DMS 273 (cell line): ENCODE data around the gene PDZD7.
A peak's percentile ranks its signal among the peaks of the same experiment; 100 is the strongest.

Experiments used
- DNase-seq: peaks from one replicate; lab custom pipeline; 2025; ENCODE audit not compliant: unreplicated experiment; lab: John Stamatoyannopoulos, UW

PDZD7 gene

GRCh38 chr10:101061624-101062231 is 30.8 kb upstream of the PDZD7 start, which contains the start of gene KAZALD1:
KAZALD1 (plus strand) TSS chr10:101061989; CDS start chr10:101062593, 604 bp downstream.
- DNase-seq = peak; percentile 87

DNA sequence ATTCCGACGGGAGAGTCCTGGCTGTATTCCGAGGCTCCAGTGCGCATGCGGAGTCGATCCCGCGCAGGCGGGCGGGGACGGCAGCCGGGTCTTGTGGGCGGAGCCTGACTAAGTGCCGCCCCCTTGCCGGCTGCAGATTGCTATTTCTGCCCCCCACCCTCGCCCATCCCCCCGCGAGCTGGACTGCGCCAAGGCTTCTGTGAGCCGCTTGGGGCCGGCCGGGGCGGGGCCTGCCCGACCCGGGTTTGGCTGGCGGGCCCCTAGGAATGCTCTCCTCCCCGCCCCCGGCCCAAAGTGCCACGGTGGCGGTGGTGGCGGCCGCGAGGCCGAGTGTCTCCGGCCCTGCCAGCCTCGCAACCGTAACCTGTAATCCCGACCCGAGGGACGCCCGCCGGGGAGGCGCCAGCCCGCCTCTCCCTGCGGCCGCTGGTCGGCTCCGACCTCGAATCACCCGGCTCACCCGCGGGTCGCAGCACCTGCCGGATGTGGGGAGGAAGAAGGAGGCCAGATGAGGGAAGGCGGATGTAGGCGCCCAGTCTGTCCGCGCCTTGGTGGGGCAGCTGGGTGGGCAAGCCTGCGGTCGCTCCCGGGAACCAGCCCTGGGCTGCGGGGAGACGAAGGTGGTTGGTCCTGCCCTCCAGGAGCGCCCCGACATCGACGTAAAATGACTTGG is 30.2 kb upstream of the PDZD7 start:
- DNase-seq = peak; percentile 94

DNA sequence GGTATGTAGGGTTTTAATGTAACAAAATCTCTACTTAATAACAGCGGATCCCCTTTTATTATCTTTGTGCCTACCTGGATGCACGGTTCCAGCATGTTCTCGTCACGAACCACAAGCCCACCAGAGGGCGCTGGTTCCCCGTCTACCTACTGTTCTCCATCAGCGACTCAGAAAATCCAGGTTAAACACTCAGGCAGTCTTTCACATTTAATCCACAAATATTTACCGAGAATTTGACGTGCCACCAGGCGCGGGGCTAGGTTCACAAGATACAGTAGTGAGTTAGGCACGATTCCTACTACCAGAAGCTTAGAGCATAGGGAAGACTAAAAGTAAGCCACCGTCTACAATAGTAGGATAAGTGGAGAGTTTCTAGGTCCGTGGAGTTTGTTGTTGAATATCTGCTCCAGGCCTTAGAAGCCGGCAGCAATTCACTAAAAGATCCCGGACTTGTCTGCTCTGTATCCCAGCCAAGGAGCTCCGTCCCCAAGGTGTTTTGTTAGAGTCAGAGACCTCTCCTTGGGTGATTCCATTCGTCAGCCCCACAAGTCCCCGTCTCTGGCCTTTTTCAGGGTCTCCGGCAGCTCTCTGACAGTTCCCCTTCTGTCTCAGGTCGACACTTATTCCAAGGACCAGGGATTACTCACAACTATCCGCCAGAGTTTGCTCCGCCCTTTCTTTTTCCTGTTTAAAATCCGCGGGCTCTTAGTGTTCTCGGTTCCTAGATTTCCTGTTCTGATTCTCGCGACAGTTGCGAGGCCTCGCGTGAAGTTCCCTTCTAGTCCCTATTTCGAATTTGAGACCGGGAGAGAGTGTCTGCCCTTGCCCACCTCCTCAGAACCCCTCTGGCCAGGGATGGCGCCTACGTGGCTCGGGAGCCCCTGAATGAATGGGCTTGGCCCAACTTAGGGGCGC is 29.4 kb upstream of the PDZD7 start:
- DNase-seq = peak; percentile 95

DNA sequence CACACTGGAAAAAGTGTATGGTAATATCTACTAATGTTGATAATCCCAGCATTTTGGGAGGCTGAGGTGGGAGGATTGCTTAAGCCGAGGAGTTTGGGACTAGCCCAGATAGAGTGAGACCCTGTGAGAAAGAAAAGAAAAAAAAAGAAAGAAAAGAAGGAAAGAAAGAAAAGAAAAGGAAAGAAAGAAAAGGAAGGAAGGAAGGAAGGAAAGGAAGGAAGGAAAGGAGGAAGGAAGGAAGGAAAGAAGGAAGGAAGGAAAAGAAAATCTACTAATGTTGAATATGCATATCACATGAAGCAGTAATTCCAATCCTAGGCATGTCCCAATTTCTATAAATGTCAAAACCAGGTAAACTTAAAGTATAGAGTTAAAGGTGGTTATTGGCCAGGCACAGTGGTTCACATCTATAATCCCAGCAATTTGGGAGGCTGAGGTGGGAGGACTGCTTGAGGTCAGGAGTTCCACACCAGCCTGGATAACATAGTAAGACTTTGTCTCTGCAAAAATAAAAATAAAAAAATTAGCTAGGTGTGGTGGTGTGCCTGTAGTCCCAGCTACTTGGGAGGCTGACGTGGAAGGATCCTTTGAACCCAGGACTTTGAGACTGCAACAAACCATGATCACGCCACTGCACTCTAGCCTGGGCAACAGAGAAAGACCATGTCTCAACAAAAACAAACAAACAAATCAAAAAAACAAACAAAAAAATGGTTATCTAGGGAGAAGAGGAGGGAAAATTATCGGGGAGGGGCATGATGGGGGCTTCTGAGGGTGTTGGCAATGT is 25.6 kb upstream of the PDZD7 start:
- no peak for DNase-seq

DNA sequence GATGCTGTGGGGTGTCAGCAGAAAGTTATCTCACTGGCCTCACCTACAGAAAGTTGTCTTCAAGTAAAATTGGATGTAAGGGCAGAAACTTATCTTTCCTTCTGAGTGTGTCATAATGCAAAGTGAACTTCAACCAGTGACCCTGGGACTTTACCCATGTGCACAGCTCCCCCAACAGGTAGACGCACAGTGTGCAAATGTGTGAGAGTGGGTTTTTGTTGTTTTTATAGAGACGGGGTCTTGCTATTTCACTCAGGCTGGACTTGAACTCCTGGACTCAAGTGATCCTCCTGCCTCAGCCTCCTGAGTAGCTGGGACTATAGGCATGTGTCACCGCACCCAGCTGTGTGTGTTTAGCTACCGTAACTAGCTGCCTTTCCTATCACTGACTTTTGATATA is 24.5 kb upstream of the PDZD7 start:
- no peak for DNase-seq

DNA sequence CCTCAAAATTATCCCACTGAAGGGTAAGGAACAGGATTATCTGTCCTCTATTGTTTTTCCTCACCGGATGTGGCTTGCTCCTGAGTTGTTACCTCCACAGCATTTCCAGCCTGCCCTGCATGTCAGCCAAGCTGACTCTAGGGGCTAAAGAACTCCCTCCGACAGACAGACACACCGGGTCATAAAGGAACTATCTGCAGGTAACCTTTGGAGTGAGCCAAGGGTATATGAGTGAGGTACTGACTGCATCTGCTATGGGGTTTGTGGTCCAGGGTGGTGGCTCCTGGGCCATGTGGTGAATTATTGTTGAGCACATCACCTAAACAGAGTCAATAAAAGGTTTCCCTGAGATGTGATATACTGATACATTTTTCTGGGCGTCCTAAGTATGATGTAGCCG is 23.9 kb upstream of the PDZD7 start:
- DNase-seq = no peak

GRCh38 chr10:101054351-101054750 is 23.4 kb upstream of the PDZD7 start:
- no peak for DNase-seq

GRCh38 chr10:101053516-101053915 is 22.6 kb upstream of the PDZD7 start:
- DNase-seq = no peak

DNA sequence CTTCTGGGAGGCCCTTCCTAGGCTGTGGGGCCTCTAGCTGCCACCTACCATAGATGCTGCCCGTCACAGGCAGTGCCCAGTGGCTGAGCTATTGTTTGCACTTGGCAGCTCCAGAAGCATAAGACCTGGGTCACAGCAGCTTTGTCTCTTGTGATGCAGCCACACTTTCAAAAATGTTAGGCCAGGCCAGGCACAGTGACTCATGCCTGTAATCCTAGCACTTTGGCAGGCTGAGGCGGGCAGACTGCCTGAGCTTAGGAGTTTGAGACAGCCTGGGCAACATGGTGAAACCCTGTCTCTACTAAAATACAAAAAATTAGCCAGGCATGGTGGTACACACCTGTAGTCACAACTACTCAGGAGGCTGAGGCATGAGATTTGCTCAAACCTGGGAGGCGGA is 21.4 kb upstream of the PDZD7 start:
- DNase-seq = peak; percentile 38

DNA sequence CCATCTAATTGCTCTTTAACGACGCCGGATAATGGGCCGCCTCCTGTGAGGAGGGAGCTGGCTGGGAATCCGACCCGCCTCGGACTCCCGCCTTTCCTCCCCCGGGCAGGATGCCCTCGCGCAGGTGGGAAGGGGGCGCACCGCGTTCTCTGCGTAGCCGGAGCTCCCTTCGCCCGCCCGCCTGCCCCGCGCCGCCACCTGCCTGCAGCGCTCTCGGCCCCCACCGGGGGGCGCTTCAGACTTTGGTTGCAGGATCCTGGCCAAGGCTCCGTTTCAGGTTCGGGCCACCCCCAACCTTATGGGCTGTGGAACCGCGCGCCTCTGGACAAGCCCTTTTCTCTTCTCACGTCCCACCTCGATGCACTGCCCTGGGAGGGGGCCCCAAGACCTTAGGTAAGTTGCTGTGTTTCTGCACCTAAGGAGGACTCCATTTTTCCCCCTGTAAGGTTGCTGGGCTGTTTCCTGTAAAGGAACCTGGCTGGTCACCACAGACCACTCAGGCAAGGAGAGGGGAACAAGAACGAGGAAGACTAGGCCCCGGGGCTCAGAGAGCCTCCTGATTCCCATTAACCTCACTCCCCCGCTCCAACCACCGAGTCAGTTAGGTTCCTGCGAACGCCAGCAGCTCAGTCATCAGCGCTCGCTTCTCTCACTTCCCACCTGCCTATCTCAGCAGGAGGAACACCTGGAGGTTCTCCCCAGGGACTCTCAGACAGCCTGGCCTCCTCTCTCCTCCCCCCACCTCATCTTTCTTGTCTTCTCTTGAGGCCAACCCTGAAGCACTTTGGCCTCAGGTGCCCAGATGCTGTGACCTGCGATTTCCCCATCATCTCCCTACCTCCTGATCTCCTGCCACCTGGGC is 19.5 kb upstream of the PDZD7 start:
- peak; percentile 83 for DNase-seq

GRCh38 chr10:101047961-101048892 is 17.3 kb upstream of the PDZD7 start:
- DNase-seq = no peak

DNA sequence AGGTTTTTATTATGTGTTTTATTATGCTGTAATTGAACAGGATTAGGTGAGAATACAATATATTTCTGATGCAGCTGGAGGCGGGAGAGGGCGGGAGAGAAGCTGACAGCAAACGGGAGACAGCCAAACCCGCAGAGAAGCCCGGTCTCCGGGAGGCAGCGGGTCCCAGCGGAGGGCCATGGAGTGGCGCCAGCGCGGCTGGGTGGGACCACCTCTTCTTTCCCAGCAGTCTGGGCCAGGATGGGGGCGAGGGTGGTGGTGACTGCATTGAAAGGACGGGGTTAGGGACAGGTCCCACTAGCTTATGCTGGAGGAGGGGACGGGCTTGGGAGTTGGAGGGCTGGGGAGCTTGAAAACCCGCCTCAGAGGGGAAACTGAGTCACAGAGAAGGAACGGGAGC is 16.3 kb upstream of the PDZD7 start:
- DNase-seq = no peak

DNA sequence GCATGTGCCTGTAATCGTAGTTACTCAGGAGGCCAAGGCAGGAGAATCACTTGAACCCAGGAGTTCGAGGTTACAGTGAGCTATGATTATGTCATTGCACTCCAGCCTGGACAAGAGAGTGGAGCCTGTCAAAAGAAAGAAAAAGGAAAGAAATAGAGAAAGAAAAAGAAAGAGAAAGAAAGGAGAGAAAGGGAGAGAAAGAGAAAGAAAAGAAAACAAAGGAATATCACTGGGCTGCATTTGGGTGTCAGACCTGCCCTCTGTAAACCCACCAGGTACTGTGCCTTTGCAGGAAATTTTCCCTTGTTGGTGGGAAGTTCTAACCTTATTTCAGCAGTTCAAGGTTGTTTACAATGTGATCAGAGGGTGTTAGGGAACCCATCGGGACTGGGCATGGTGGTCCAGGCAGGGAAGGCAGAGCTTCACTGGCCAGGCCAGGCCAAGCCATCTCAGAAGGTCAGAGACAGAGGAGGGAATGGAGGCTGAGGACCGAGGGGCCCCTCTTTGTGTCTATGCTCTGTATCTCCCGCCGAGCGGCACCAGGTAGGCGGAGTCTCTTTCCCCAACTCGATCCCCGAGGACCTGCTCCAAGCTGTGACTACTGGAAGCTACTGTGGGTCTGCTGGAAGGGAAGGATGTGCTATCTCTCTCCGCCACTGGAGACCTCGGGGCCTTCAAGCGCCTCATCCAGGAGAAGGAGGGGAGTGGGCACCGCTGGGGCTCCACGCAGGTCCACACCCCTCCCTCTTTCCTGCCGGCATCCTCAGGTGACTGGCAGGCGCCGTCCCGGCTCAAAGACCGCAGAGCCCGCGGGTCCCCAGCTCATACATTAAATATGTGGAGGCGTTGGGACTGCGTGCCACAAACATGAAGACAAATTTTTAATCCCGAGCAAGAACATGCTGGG is 15.7 kb upstream of the PDZD7 start:
- peak; percentile 29 for DNase-seq

GRCh38 chr10:101044117-101044516 is 13.2 kb upstream of the PDZD7 start:
- DNase-seq = no peak

DNA sequence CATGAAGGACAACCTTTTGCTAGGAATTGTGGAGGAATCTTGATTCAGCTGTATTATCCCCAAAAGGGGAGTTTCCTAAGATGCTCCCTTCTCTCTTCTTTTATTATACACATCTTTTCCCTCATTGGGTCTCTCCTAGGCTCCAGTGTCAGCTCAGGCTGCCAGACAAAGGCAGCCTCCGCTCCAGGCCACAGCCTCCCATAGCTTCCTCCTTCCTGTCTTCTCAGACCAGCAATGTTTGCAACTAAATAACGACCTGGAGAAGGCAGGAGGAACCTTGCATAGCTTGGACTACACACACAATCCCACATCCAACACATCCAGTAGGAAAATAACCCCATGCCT is 12.4 kb upstream of the PDZD7 start:
- DNase-seq = peak; percentile 36

- DNase-seq = peak; percentile 96
These were observed 11.9 kb upstream of the PDZD7 start for GRCh38 chr10:101042667-101043362.

DNA sequence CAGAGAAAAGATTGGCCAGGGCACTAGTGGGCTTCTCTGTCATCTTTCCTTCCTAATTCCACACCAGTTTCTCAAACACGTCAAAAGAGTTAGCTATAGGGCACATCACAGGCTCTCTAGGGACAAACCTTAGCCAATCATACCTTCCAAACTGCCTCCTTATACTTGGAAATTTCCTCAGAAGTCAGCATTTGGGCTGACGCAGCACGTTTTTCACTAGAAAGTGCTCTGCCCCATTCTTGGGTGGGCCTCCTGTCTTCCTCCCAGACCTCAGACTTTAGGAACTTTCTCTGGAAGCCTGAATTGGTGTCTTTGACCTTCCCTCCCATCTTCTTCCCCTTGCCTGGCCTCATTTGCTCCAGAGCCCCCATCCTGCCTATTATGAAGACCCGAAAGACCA is 11.2 kb upstream of the PDZD7 start:
- DNase-seq = no peak
